GM06990 (cell line): Measurements from ENCODE around the gene GK.

Experiments used
- DNase-seq: peaks from one replicate; pipeline ENCODE4 v3.0.0-alpha.2; 2011; ENCODE audit not compliant: insufficient read length; ENCODE audit errors: extremely low read depth
- H3K27me3 ChIP-seq: replicated peaks from 2 replicates; pipeline ENCODE4 v1.6.0; 2011; ENCODE audit warnings: low read length; ENCODE audit not compliant: control insufficient read depth, insufficient read depth
- H3K36me3 ChIP-seq: 2 replicates; pipeline ENCODE4 v1.5.1; 2011; ENCODE audit warnings: low read length; ENCODE audit not compliant: control insufficient read depth, insufficient read depth
- H3K4me3 ChIP-seq: replicated peaks from 2 replicates; pipeline ENCODE4 v1.5.1; 2011; ENCODE audit warnings: low read depth, mild to moderate bottlenecking, control low read depth, low read length
- CTCF ChIP-seq: IDR thresholded peaks from 2 replicates; pipeline ENCODE4 v1.5.1; 2011; ENCODE audit warnings: low read length, control low read depth, mild to moderate bottlenecking, inconsistent platforms; ENCODE audit not compliant: insufficient read depth, poor library complexity, severe bottlenecking

The GK gene

GRCh38 chrX:30714138-30714537, 60.9 kb downstream of the GK start:
- no peak for TF ChIP-seq CTCF
- Histone ChIP-seq H3K27me3 (no peaks in the 10 kb centered on the region), H3K4me3 (no peak overlapping the region), H3K36me3 (peaks cover 2% of the 10 kb centered on the region)
- no peak for DNase-seq

GRCh38 chrX:30715976-30716375, 62.8 kb downstream of the GK start:
- no peaks in the 10 kb centered on the region; the same call in 1 of the 2 replicates for H3K36me3 ChIP-seq
- no peaks in the 10 kb centered on the region for H3K27me3 ChIP-seq
- DNase-seq: no peak
- H3K4me3 ChIP-seq: no peak overlapping the region
- no peak for TF ChIP-seq CTCF

- H3K36me3 ChIP-seq: no peaks in the 10 kb centered on the region
- H3K27me3 ChIP-seq: no peaks in the 10 kb centered on the region
- no peak overlapping the region for H3K4me3 ChIP-seq
- no peak for DNase-seq
- TF ChIP-seq CTCF: no peak
These were observed 80.8 kb downstream of the GK start for GRCh38 chrX:30733852-30734660.

GRCh38 chrX:30734782-30735181, 81.6 kb downstream of the GK start:
- Histone ChIP-seq H3K36me3 (no peaks in the 10 kb centered on the region), H3K27me3 (no peaks in the 10 kb centered on the region), H3K4me3 (no peak overlapping the region)
- DNase-seq: no peak
- no peak for TF ChIP-seq CTCF

GRCh38 chrX:30735839-30736238, 82.6 kb downstream of the GK start:
- DNase-seq: peak; percentile 27
- Histone ChIP-seq H3K36me3 (no peaks in the 10 kb centered on the region), H3K27me3 (no peaks in the 10 kb centered on the region), H3K4me3 (no peak overlapping the region)
- TF ChIP-seq CTCF: peak; percentile 89
